ENCODE data around the gene ABCC6. TPM values are rescaled to one million over a fixed set of nuclear protein-coding genes. Genes with fewer than 3 reads are reported as not detected.

Gene ABCC6
- total and polyA plus RNA-seq, 2 of the 4 experiments (the other 2 are of a cell fraction): 0.36 to 1.3 TPM

DNA sequence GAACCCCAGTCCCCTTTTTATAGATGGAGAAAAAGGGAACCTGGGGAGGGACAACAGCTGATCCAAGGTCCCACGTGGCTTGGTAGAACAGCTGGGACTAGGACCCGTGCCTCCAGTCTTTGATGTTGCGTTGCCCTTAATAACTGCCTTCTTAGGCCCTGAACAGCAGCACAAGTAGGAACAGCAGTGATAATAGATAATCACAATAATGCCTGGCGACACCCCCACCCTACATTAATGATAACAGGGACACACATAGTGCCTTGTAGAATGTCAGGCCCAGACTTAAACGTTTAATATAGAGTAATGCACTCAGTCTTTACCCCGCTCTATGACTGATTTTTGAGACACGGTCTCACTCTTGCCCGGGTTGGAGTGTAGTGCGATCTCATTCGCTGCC, 96.4 kb downstream of the ABCC6 start:
- Histone ChIP-seq H2BK120ac (ENCODE audit: low read depth, low read length) (no peak overlapping the region), H2AK5ac (ENCODE audit: low read depth, low read length) (0 out of 2 replicates have a peak overlapping the region, but pooled peaks have one; percentile 30), H3K56ac (ENCODE audit: extremely low read depth, insufficient read depth, low read length) (no peak overlapping the region), H4K5ac (ENCODE audit: low read depth, low read length) (no peak overlapping the region), H3K18ac (ENCODE audit: low read depth, low read length) (no peak overlapping the region), H3K27ac (ENCODE audit: insufficient read depth, low read length) (no peak overlapping the region), H2BK20ac (ENCODE audit: low read depth, low read length) (no peak overlapping the region), H2AK9ac (replicated peaks; ENCODE audit: low read depth, low read length, poor library complexity) (no peak overlapping the region), H3K4me2 (ENCODE audit: low read depth, low read length) (no peak overlapping the region), H3K14ac (replicated peaks; ENCODE audit: low read depth, low read length) (no peak overlapping the region), H2AFZ (replicated peaks; ENCODE audit: low read length, poor library complexity) (no peak overlapping the region), H3K4ac (ENCODE audit: low read depth, low read length) (no peak overlapping the region), H2BK15ac (ENCODE audit: low read depth, low read length) (no peak overlapping the region), H3K36me3 (ENCODE audit: control insufficient read depth, insufficient read depth, low read length) (peaks cover 81% of the 10 kb centered on the region), H3K27me3 (ENCODE audit: control insufficient read depth, insufficient read depth, low read length) (no peaks in the 10 kb centered on the region), H4K91ac (ENCODE audit: insufficient read depth, low read depth, low read length) (no peak overlapping the region), H4K8ac (ENCODE audit: low read depth in 2 of 2, low read length in 2 of 2) (no peak overlapping the region), H3K9me1 (ENCODE audit: insufficient read depth, low read length) (no peaks in the 10 kb centered on the region), H4K20me1 (ENCODE audit: insufficient read depth, low read length) (peaks cover 12% of the 10 kb centered on the region), H3K79me1 (ENCODE audit: low read depth in 1 of 2, low read length in 2 of 2) (peaks cover 23 to 39% of the 10 kb centered on the region in 2 experiments), H2BK5ac (ENCODE audit: low read depth, low read length, poor library complexity, severe bottlenecking) (no peak overlapping the region), H3K4me3 (ENCODE audit: insufficient read depth, low read depth, low read length) (no peak overlapping the region), H3K23ac (ENCODE audit: low read depth, low read length) (no peak overlapping the region), H3K9me3 (ENCODE audit: control insufficient read depth, insufficient read depth, low read length) (peaks cover 13% of the 10 kb centered on the region), H3K9ac (ENCODE audit: low read depth, low read length) (no peak overlapping the region), H3K4me1 (ENCODE audit: control insufficient read depth, insufficient read depth, low read length) (no peaks in the 10 kb centered on the region)
- intact Hi-C loops (cut with micrococcal nuclease) (loop anchor here (5.0 kb wide), 2 partner anchors 260 to 360 kb away; no protein-coding TSS in a partner anchor), in situ Hi-C loops (cut with MboI; ENCODE audit: low sequenced_read_pairs) (no loop called here), dilution Hi-C loops (cut with HindIII; ENCODE audit: low sequenced_read_pairs, unreplicated experiment) (no loop called here)
- WGBS, 2 experiments (ENCODE audit: extremely low coverage in 2 of 2, insufficient read length in 1 of 2): 50% methylated on average over 1 of the region's 10 CpGs; no CpG with 5 or more reads in 1 of the 2 experiments
- ChIA-PET CTCF (interaction anchor here (0.7 kb wide), 1 partner anchor 33 kb away, joined by 3 read pairs; no protein-coding TSS in a partner anchor), POLR2A (ENCODE audit: unreplicated experiment) (no interaction called here)
- ATAC-seq (ENCODE audit: low read depth) (no peak), DNase-seq (no peak)
- TF ChIP-seq CHD1 (IDR thresholded peaks at IDR 0.05; ENCODE audit: low read depth, low read length) (no peak), BHLHE40 (IDR thresholded peaks at IDR 0.05; ENCODE audit: low read depth, low read length) (no peak), MXI1 (IDR thresholded peaks at IDR 0.05; ENCODE audit: borderline replicate concordance, low read depth, low read length) (no peak), MAZ (IDR thresholded peaks at IDR 0.05; ENCODE audit: borderline replicate concordance, low read depth, low read length) (no peak), FOS (IDR thresholded peaks at IDR 0.05; ENCODE audit: low read depth, low read length) (no peak)
- TF ChIP-seq, protein P1, sequence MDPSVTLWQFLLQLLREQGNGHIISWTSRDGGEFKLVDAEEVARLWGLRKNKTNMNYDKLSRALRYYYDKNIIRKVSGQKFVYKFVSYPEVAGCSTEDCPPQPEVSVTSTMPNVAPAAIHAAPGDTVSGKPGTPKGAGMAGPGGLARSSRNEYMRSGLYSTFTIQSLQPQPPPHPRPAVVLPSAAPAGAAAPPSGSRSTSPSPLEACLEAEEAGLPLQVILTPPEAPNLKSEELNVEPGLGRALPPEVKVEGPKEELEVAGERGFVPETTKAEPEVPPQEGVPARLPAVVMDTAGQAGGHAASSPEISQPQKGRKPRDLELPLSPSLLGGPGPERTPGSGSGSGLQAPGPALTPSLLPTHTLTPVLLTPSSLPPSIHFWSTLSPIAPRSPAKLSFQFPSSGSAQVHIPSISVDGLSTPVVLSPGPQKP (IDR thresholded peaks at IDR 0.05; ENCODE audit: borderline replicate concordance, low read depth, low read length): no peak
- TF ChIP-seq, protein P2, sequence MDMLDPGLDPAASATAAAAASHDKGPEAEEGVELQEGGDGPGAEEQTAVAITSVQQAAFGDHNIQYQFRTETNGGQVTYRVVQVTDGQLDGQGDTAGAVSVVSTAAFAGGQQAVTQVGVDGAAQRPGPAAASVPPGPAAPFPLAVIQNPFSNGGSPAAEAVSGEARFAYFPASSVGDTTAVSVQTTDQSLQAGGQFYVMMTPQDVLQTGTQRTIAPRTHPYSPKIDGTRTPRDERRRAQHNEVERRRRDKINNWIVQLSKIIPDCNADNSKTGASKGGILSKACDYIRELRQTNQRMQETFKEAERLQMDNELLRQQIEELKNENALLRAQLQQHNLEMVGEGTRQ (IDR thresholded peaks at IDR 0.05; ENCODE audit: low read depth, low read length): no peak
- BruUV-seq (replicated peaks): TSS peak; percentile 17

All from IMR-90 (cell line).